HepG2 (cell line): ENCODE data around the gene MAP3K2. TPM values are rescaled to one million over a fixed set of nuclear protein-coding genes. Genes with fewer than 3 reads are reported as not detected.

ENCODE experiments used
- DNMT3B ChIP-seq: conservative IDR thresholded peaks from 2 replicates; pipeline ENCODE4 v1.6.1; 2016; ENCODE audit warnings: missing biosample characterization, control low read depth
- GATAD1 ChIP-seq: IDR thresholded peaks from 2 replicates; pipeline ENCODE4 v1.6.1; 2016; ENCODE audit warnings: missing genetic modification reagents, missing compliant biosample characterization
- SRF ChIP-seq: IDR thresholded peaks from 2 replicates; pipeline ENCODE4 v1.6.1; 2011; ENCODE audit warnings: mild to moderate bottlenecking, low read depth, low read length, moderate library complexity
- TCF12 ChIP-seq, 2 experiments: fragments of 450-650 bp in 1 of 2; sonication (generic) in 1 of 2; formaldehyde crosslinking in 1 of 2; IDR thresholded peaks; 2 replicates each; pipeline versions ENCODE4 v1.6.1 to v1.8.0; 2017 to 2022; ENCODE audit warnings: antibody characterized with exemption in 1 of 2, mild to moderate bottlenecking in 1 of 2, missing genetic modification reagents in 1 of 2, moderate library complexity in 1 of 2
- THYN1 ChIP-seq: sonication (generic); formaldehyde crosslinking; IDR thresholded peaks from 2 replicates; pipeline ENCODE4 v1.8.1; 2023; ENCODE audit warnings: low read depth, mild to moderate bottlenecking, moderate library complexity, missing genetic modification reagents, borderline replicate concordance
- TOE1 ChIP-seq: sonication (generic); formaldehyde crosslinking; IDR thresholded peaks from 2 replicates; pipeline ENCODE4 v1.4.0; 2020; ENCODE audit warnings: mild to moderate bottlenecking, missing genetic modification reagents
- ZFP82 ChIP-seq: sonication (generic); formaldehyde crosslinking; IDR thresholded peaks from 2 replicates; pipeline ENCODE4 v1.5.1; 2020; ENCODE audit warnings: mild to moderate bottlenecking, missing genetic modification reagents, borderline replicate concordance
- ZNF20 ChIP-seq: sonication (generic); formaldehyde crosslinking; IDR thresholded peaks from 2 replicates; pipeline ENCODE4 v1.4.0; 2020; ENCODE audit warnings: mild to moderate bottlenecking, moderate library complexity, missing genetic modification reagents
- ZSCAN21 ChIP-seq: sonication (generic); formaldehyde crosslinking; IDR thresholded peaks from 2 replicates; pipeline ENCODE4 v1.8.0; 2022; ENCODE audit warnings: mild to moderate bottlenecking, missing genetic modification reagents, moderate library complexity, borderline replicate concordance
- polyA plus RNA-seq, 8 experiments: library from polyadenylated mRNA; depleted of rRNA in 3 of 8; stranded (reverse) in 7 of 8; unstranded in 1 of 8; fragments of >200 nt; fragmentation: Illumina TruSeq in 4 of 8; extraction: Trizol in 4 of 8; gene quantifications; 2 replicates each; pipeline versions ENCODE4 v1.2.1 to v1.2.3, GENCODE V29; 2011 to 2016; ENCODE audit warnings: low read depth in 4 of 8, missing spikeins in 1 of 8, mixed read lengths in 1 of 8; ENCODE audit not compliant: insufficient read depth in 1 of 8
- total RNA-seq, 5 experiments: library from RNA; depleted of rRNA; stranded (reverse); fragments of >200 nt; fragmentation: Illumina TruSeq; extraction: Trizol; gene quantifications; 2 replicates each; pipeline ENCODE4 v1.2.3, GENCODE V29; 2016; ENCODE audit warnings: low read depth in 1 of 5
- TF ChIP-seq, protein P1 (sequence below): sonication (generic); formaldehyde crosslinking; IDR thresholded peaks from 2 replicates; pipeline ENCODE4 v1.5.0; 2020; ENCODE audit warnings: missing genetic modification reagents, mild to moderate bottlenecking, borderline replicate concordance
- TF ChIP-seq, protein P2 (sequence below), 2 experiments: sonication (generic) in 1 of 2; formaldehyde crosslinking in 1 of 2; IDR thresholded peaks; 2 replicates each; pipeline versions ENCODE4 v1.4.0 to v1.6.1; 2016 to 2020; ENCODE audit warnings: borderline replicate concordance in 1 of 2, low read depth in 1 of 2, mild to moderate bottlenecking in 1 of 2, missing genetic modification reagents in 1 of 2
- TF ChIP-seq, protein P3 (sequence below): sonication (generic); formaldehyde crosslinking; IDR thresholded peaks from 2 replicates; pipeline ENCODE4; 2020; ENCODE audit warnings: missing genetic modification reagents, mild to moderate bottlenecking, borderline replicate concordance
- TF ChIP-seq, protein P4 (sequence below): sonication (generic); formaldehyde crosslinking; IDR thresholded peaks from 2 replicates; pipeline ENCODE4 v1.5.1; 2020; ENCODE audit warnings: mild to moderate bottlenecking, missing genetic modification reagents, moderate library complexity

MAP3K2 gene
- total and polyA plus RNA-seq, 2 of the 13 experiments (the other 11 are each of a cell fraction or from before 2014, with no cell fraction given), result 12.2 to 37.2 TPM

DNA sequence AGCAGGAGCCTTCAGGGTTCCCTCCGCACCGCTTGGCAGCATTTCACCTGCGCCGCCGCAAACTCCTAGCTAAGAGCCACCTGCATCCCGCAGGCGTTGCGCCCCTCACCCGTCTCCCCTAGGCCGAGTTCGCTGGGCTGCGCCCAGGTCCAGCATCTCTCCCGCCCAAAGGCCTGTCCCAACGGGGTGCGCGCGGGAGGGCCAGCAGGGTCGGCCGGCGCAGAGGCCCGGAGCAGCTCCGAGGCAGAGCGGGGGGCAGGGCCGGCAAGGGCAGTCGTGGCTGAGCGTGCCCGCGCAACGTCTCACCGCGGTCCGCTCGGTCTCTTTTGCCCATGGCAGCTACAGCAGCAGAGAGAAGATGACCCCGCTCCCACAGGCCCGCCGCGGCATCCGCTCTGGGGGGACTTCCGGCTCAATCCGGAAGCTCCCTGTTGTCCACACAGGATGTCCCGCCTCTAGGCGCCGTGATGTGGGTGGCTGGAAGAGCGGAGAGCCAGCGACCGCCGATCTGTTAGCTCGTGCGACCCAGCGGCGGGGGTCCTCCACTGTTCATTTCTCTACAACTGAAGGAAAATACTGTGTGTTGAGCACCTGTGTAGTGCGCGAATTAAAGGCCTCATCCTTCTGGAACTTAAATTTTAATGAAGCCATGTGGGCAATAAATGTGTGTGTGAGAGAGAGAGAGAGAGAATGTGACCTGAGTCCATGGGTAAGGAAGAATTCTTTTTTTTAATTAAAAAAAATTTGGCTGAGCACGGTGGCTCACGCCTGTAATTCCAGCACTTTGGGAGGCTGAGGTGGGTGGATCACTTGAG is 93.8 kb downstream of the MAP3K2 start, which contains the start of gene ERCC3 (continued):
- TF ChIP-seq DNMT3B (CRISPR knock-in tag) (no peak), ZSCAN21 (CRISPR knock-in tag) (peak; percentile 96; the same call in 1 of the 2 replicates), ZNF20 (CRISPR knock-in tag) (0 out of 2 replicates have a peak, but pooled peaks have one; percentile 49), GATAD1 (peak; percentile 96), THYN1 (CRISPR knock-in tag) (no peak), ZFP82 (CRISPR knock-in tag) (0 out of 2 replicates have a peak, but pooled peaks have one; percentile 84), TCF12 (IDR thresholded peaks at IDR 0.05) (no peak), TCF12 (CRISPR knock-in tag; IDR thresholded peaks at IDR 0.05) (peak; percentile 45; the same call in 1 of the 2 replicates), SRF (no peak), TOE1 (CRISPR knock-in tag) (no peak)
- TF ChIP-seq, protein P1, sequence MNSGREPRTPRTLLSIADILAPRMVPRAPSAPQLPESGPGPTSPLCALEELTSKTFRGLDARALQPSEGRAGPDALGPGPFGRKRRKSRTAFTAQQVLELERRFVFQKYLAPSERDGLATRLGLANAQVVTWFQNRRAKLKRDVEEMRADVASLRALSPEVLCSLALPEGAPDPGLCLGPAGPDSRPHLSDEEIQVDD (CRISPR knock-in tag), result peak; percentile 79; the same call in 1 of the 2 replicates
- TF ChIP-seq, protein P2, sequence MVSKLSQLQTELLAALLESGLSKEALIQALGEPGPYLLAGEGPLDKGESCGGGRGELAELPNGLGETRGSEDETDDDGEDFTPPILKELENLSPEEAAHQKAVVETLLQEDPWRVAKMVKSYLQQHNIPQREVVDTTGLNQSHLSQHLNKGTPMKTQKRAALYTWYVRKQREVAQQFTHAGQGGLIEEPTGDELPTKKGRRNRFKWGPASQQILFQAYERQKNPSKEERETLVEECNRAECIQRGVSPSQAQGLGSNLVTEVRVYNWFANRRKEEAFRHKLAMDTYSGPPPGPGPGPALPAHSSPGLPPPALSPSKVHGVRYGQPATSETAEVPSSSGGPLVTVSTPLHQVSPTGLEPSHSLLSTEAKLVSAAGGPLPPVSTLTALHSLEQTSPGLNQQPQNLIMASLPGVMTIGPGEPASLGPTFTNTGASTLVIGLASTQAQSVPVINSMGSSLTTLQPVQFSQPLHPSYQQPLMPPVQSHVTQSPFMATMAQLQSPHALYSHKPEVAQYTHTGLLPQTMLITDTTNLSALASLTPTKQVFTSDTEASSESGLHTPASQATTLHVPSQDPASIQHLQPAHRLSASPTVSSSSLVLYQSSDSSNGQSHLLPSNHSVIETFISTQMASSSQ (IDR thresholded peaks at IDR 0.05; ENCODE audit: low read depth), result no peak
- TF ChIP-seq, protein P2 (CRISPR knock-in tag; IDR thresholded peaks at IDR 0.05; ENCODE audit: borderline replicate concordance), result peak; percentile 44; the same call in 1 of the 2 replicates
- TF ChIP-seq, protein P3, sequence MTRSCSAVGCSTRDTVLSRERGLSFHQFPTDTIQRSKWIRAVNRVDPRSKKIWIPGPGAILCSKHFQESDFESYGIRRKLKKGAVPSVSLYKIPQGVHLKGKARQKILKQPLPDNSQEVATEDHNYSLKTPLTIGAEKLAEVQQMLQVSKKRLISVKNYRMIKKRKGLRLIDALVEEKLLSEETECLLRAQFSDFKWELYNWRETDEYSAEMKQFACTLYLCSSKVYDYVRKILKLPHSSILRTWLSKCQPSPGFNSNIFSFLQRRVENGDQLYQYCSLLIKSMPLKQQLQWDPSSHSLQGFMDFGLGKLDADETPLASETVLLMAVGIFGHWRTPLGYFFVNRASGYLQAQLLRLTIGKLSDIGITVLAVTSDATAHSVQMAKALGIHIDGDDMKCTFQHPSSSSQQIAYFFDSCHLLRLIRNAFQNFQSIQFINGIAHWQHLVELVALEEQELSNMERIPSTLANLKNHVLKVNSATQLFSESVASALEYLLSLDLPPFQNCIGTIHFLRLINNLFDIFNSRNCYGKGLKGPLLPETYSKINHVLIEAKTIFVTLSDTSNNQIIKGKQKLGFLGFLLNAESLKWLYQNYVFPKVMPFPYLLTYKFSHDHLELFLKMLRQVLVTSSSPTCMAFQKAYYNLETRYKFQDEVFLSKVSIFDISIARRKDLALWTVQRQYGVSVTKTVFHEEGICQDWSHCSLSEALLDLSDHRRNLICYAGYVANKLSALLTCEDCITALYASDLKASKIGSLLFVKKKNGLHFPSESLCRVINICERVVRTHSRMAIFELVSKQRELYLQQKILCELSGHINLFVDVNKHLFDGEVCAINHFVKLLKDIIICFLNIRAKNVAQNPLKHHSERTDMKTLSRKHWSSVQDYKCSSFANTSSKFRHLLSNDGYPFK (CRISPR knock-in tag), result peak; percentile 91; the same call in 1 of the 2 replicates
- TF ChIP-seq, protein P4, sequence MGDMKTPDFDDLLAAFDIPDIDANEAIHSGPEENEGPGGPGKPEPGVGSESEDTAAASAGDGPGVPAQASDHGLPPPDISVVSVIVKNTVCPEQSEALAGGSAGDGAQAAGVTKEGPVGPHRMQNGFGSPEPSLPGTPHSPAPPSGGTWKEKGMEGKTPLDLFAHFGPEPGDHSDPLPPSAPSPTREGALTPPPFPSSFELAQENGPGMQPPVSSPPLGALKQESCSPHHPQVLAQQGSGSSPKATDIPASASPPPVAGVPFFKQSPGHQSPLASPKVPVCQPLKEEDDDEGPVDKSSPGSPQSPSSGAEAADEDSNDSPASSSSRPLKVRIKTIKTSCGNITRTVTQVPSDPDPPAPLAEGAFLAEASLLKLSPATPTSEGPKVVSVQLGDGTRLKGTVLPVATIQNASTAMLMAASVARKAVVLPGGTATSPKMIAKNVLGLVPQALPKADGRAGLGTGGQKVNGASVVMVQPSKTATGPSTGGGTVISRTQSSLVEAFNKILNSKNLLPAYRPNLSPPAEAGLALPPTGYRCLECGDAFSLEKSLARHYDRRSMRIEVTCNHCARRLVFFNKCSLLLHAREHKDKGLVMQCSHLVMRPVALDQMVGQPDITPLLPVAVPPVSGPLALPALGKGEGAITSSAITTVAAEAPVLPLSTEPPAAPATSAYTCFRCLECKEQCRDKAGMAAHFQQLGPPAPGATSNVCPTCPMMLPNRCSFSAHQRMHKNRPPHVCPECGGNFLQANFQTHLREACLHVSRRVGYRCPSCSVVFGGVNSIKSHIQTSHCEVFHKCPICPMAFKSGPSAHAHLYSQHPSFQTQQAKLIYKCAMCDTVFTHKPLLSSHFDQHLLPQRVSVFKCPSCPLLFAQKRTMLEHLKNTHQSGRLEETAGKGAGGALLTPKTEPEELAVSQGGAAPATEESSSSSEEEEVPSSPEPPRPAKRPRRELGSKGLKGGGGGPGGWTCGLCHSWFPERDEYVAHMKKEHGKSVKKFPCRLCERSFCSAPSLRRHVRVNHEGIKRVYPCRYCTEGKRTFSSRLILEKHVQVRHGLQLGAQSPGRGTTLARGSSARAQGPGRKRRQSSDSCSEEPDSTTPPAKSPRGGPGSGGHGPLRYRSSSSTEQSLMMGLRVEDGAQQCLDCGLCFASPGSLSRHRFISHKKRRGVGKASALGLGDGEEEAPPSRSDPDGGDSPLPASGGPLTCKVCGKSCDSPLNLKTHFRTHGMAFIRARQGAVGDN (CRISPR knock-in tag), result peak; percentile 98
